Caco-2 (cell line): Measurements from ENCODE around the gene TAF6. TPM values are rescaled to one million over a fixed set of nuclear protein-coding genes. Genes with fewer than 3 reads are reported as not detected.

Experiments
- BruUV-seq: library from RNA; stranded (reverse); fragments of 400-500 nt; replicated peaks from 2 replicates; lab custom pipeline; 2021; lab: Mats Ljungman, UMichigan
- CTCF ChIA-PET: fragments of 300-600 bp; sonication (Branson Sonifier 250); formaldehyde crosslinking; loops from one replicate; lab custom pipeline; 2022; ENCODE audit warnings: antibody characterized with exemption; lab: Charles Lee
- POLR2A ChIA-PET: fragments of 300-600 bp; sonication (Branson Sonifier 250); formaldehyde crosslinking; loops from one replicate; lab custom pipeline; 2022; ENCODE audit warnings: antibody characterized with exemption; lab: Charles Lee
- DNase-seq, 2 experiments: peaks; one replicate each; pipeline versions ENCODE4 v3.0.0 to v3.0.0-alpha.2; 2020 to 2022
- H3K27me3 ChIP-seq: replicated peaks from 2 replicates; pipeline ENCODE4 v1.6.0; 2011; ENCODE audit warnings: low read length; ENCODE audit not compliant: control insufficient read depth, insufficient read depth
- H3K36me3 ChIP-seq: 2 replicates; pipeline ENCODE4 v1.5.1; 2011; ENCODE audit warnings: low read length; ENCODE audit not compliant: control insufficient read depth, insufficient read depth
- H3K4me1 ChIP-seq: fragments of 250-450 bp; sonication (Bioruptor Pico); 2 replicates; pipeline ENCODE4 v1.5.1; 2020; ENCODE audit warnings: mild to moderate bottlenecking
- H3K4me3 ChIP-seq: 2 replicates; pipeline ENCODE4 v1.5.1; 2011; ENCODE audit warnings: low read depth, mild to moderate bottlenecking, control low read depth, low read length
- H3K9me3 ChIP-seq: fragments of 250-450 bp; sonication (Bioruptor Pico); 2 replicates; pipeline ENCODE4 v1.5.1; 2020; ENCODE audit warnings: mild to moderate bottlenecking, moderate library complexity
- H3K27ac Mint-ChIP-seq: one replicate; pipeline ENCODE4 v1.8.0; 2022; ENCODE audit warnings: mixed read lengths; ENCODE audit not compliant: unreplicated experiment
- H3K27me3 Mint-ChIP-seq: one replicate; pipeline ENCODE4 v1.8.0; 2022; ENCODE audit warnings: mixed read lengths; ENCODE audit not compliant: insufficient read depth, unreplicated experiment
- H3K36me3 Mint-ChIP-seq: one replicate; pipeline ENCODE4 v1.8.0; 2022; ENCODE audit warnings: mild to moderate bottlenecking, mixed read lengths; ENCODE audit not compliant: insufficient read depth, unreplicated experiment
- H3K4me1 Mint-ChIP-seq: one replicate; pipeline ENCODE4 v1.8.0; 2022; ENCODE audit warnings: low read depth, mixed read lengths; ENCODE audit not compliant: unreplicated experiment
- H3K4me3 Mint-ChIP-seq: one replicate; pipeline ENCODE4 v1.8.0; 2022; ENCODE audit warnings: mild to moderate bottlenecking, moderate library complexity, mixed read lengths; ENCODE audit not compliant: unreplicated experiment
- H3K9me3 Mint-ChIP-seq: one replicate; pipeline ENCODE4 v1.8.0; 2022; ENCODE audit warnings: mixed read lengths; ENCODE audit not compliant: unreplicated experiment
- CTCF ChIP-seq, 2 experiments: fragments of 200-600 bp in 1 of 2; IDR thresholded peaks; 1 replicate in 1 of 2; 2 replicates in 1 of 2; pipeline versions ENCODE4 v1.5.1 to v1.8.0; 2011 to 2022; ENCODE audit warnings: antibody characterized with exemption in 1 of 2, control low read depth in 1 of 2, inconsistent platforms in 1 of 2, low read depth in 1 of 2, low read length in 1 of 2, mild to moderate bottlenecking in 1 of 2, moderate library complexity in 1 of 2; ENCODE audit not compliant: insufficient read depth in 1 of 2, severe bottlenecking in 1 of 2, unreplicated experiment in 1 of 2
- intact Hi-C: fragments of 100-400 bp; cut with micrococcal nuclease; formaldehyde crosslinking; loops from one replicate; pipeline ENCODE4 v1.10.0; 2022; ENCODE audit not compliant: unreplicated experiment
- total RNA-seq: library from RNA; stranded (reverse); gene quantifications from 2 replicates; pipeline ENCODE4 v1.2.3, GENCODE V29; 2022

TAF6 gene
- total RNA-seq, 1 experiment from 2014 or later = 81.2 TPM

GRCh38 chr7:100166970-100167911 lies 48.1 kb upstream of the TAF6 start:
- peaks cover 44% of the 10 kb centered on the region for H3K4me1 Mint-ChIP-seq
- no peaks in the 10 kb centered on the region for H3K36me3 ChIP-seq
- ChIA-PET POLR2A (interaction anchor here (1.0 to 1.3 kb wide), 2 partner anchors 9 to 12 kb away, joined by 3 to 5 read pairs; no protein-coding TSS in a partner anchor), CTCF (interaction anchor here (0.6 to 1.1 kb wide), 3 partner anchors 10 to 22 kb away, joined by 3 to 7 read pairs (median 4); no protein-coding TSS in a partner anchor)
- intact Hi-C loops = no loop called here
- no peaks in the 10 kb centered on the region for H3K27me3 Mint-ChIP-seq
- peak overlapping the region; percentile 71 for H3K4me3 Mint-ChIP-seq
- H3K27ac Mint-ChIP-seq = no peak overlapping the region
- H3K4me3 ChIP-seq = no peak overlapping the region
- H3K4me1 ChIP-seq = peaks cover 32% of the 10 kb centered on the region
- DNase-seq = no peak
- no peaks in the 10 kb centered on the region for H3K9me3 ChIP-seq
- no TSS peak for BruUV-seq
- no peaks in the 10 kb centered on the region for H3K9me3 Mint-ChIP-seq
- H3K27me3 ChIP-seq = no peaks in the 10 kb centered on the region
- no peak for TF ChIP-seq CTCF (IDR thresholded peaks at IDR 0.05; ENCODE audit: insufficient read depth in 1 of 2, low read depth in 1 of 2, low read length in 1 of 2, severe bottlenecking in 1 of 2, unreplicated experiment in 1 of 2)
- H3K36me3 Mint-ChIP-seq = no peaks in the 10 kb centered on the region

GRCh38 chr7:100166317-100166940 lies 47.3 kb upstream of the TAF6 start:
- Mint-ChIP-seq H3K36me3 (no peaks in the 10 kb centered on the region), H3K27me3 (no peaks in the 10 kb centered on the region), H3K27ac (no peak overlapping the region), H3K9me3 (no peaks in the 10 kb centered on the region), H3K4me1 (peaks cover 44% of the 10 kb centered on the region), H3K4me3 (peak overlapping the region; percentile 71)
- H3K4me1 ChIP-seq = peaks cover 32% of the 10 kb centered on the region
- H3K9me3 ChIP-seq = no peaks in the 10 kb centered on the region
- no peak overlapping the region for H3K4me3 ChIP-seq
- TF ChIP-seq CTCF (IDR thresholded peaks at IDR 0.05; ENCODE audit: insufficient read depth in 1 of 2, low read depth in 1 of 2, low read length in 1 of 2, severe bottlenecking in 1 of 2, unreplicated experiment in 1 of 2) = no peak
- BruUV-seq = no TSS peak
- no peaks in the 10 kb centered on the region for H3K36me3 ChIP-seq
- intact Hi-C loops = no loop called here
- no peak for DNase-seq
- POLR2A ChIA-PET = interaction anchor here (1.0 kb wide), 1 partner anchor 11 kb away, joined by 3 read pairs; no protein-coding TSS in a partner anchor
- no peaks in the 10 kb centered on the region for H3K27me3 ChIP-seq
- CTCF ChIA-PET = interaction anchor here (0.9 kb wide), 1 partner anchor 9 kb away, joined by 3 read pairs; no protein-coding TSS in a partner anchor

- H3K27me3 Mint-ChIP-seq = no peaks in the 10 kb centered on the region
- H3K4me3 Mint-ChIP-seq = no peak overlapping the region
- TF ChIP-seq CTCF (IDR thresholded peaks at IDR 0.05; ENCODE audit: insufficient read depth in 1 of 2, low read depth in 1 of 2, low read length in 1 of 2, severe bottlenecking in 1 of 2, unreplicated experiment in 1 of 2) = no peak
- intact Hi-C loops = no loop called here
- POLR2A ChIA-PET = no interaction called here
- peaks cover 37% of the 10 kb centered on the region for H3K4me1 Mint-ChIP-seq
- H3K4me3 ChIP-seq = no peak overlapping the region
- H3K9me3 ChIP-seq = no peaks in the 10 kb centered on the region
- H3K36me3 Mint-ChIP-seq = peaks cover 15% of the 10 kb centered on the region
- H3K9me3 Mint-ChIP-seq = no peaks in the 10 kb centered on the region
- no peak for DNase-seq
- H3K27me3 ChIP-seq = no peaks in the 10 kb centered on the region
- peaks cover 32% of the 10 kb centered on the region for H3K4me1 ChIP-seq
- CTCF ChIA-PET = interaction anchor here (0.7 to 1.1 kb wide), 3 partner anchors 13 to 130 kb away, joined by 3 to 4 read pairs (median 3); partner anchors contain the start of gene GPC2
- no peaks in the 10 kb centered on the region for H3K36me3 ChIP-seq
- BruUV-seq = no TSS peak
- no peak overlapping the region for H3K27ac Mint-ChIP-seq
These were observed 44.7 kb upstream of the TAF6 start for GRCh38 chr7:100163871-100164270.
